GM23248 (cell line): Measurements from ENCODE around the gene WDR35.

Source experiments
- EZH2 ChIP-seq: fragments of 200-600 bp; sonication (generic); IDR thresholded peaks from 2 replicates; pipeline ENCODE4 v1.6.1; 2018; ENCODE audit warnings: antibody characterized with exemption, mild to moderate bottlenecking; ENCODE audit not compliant: insufficient read depth, poor library complexity, severe bottlenecking
- EZH2phosphoT487 ChIP-seq: fragments of 200-600 bp; sonication (generic); IDR thresholded peaks from 2 replicates; pipeline ENCODE4 v1.6.1; 2018; ENCODE audit warnings: antibody characterized with exemption, moderate library complexity, mild to moderate bottlenecking, low read depth; ENCODE audit not compliant: insufficient read depth

- TF ChIP-seq EZH2phosphoT487 (no peak), EZH2 (no peak)
Measured at GRCh38 chr2:19861813-19862212, 128.1 kb downstream of the WDR35 start.
